HG03354 (cell line): Measurements from ENCODE around the gene ENHO.

Source experiments
- ATAC-seq: cut with Tn5 transposase; IDR thresholded peaks from one replicate; pipeline ENCODE4 v1.9.1; 2021; ENCODE audit warnings: mild to moderate bottlenecking; ENCODE audit not compliant: unreplicated experiment, poor library complexity, severe bottlenecking

The ENHO gene

GRCh38 chr9:34510497-34511468 is 12.0 kb downstream of the ENHO start:
- ATAC-seq: no peak

- ATAC-seq: no peak
Observed at GRCh38 chr9:34508951-34509350, 13.8 kb downstream of the ENHO start.

GRCh38 chr9:34508463-34508862 is 14.3 kb downstream of the ENHO start:
- ATAC-seq: no peak

- no peak for ATAC-seq
Observed at GRCh38 chr9:34507966-34508365, 14.8 kb downstream of the ENHO start.

- no peak for ATAC-seq
Observed at GRCh38 chr9:34507556-34507955, 15.2 kb downstream of the ENHO start.

- ATAC-seq: no peak
Observed at GRCh38 chr9:34506623-34507022, 16.2 kb downstream of the ENHO start.

- ATAC-seq: no peak
Observed at GRCh38 chr9:34505370-34506120, 17.2 kb downstream of the ENHO start.

GRCh38 chr9:34503406-34503805 is 19.4 kb downstream of the ENHO start:
- no peak for ATAC-seq

- ATAC-seq: no peak
Observed at GRCh38 chr9:34502891-34503290, 19.9 kb downstream of the ENHO start.

- no peak for ATAC-seq
Observed at GRCh38 chr9:34502471-34502870, 20.3 kb downstream of the ENHO start.

GRCh38 chr9:34501889-34502425 is 20.8 kb downstream of the ENHO start:
- no peak for ATAC-seq

GRCh38 chr9:34501372-34501771 is 21.4 kb downstream of the ENHO start:
- ATAC-seq: no peak

GRCh38 chr9:34500623-34501267 is 22.0 kb downstream of the ENHO start:
- no peak for ATAC-seq

- ATAC-seq: no peak
Observed at GRCh38 chr9:34499076-34499475, 23.7 kb downstream of the ENHO start.

GRCh38 chr9:34498553-34498952 is 24.2 kb downstream of the ENHO start:
- ATAC-seq: no peak

- ATAC-seq: no peak
Observed at GRCh38 chr9:34496149-34496712, 26.6 kb downstream of the ENHO start.

GRCh38 chr9:34493972-34494535 is 28.7 kb downstream of the ENHO start:
- ATAC-seq: no peak

GRCh38 chr9:34492051-34492450 is 30.7 kb downstream of the ENHO start:
- no peak for ATAC-seq

- no peak for ATAC-seq
Observed at GRCh38 chr9:34491596-34491995, 31.2 kb downstream of the ENHO start.
